ENCODE results near the gene GCAT. TPM values are rescaled to one million over a fixed set of nuclear protein-coding genes. Genes with fewer than 3 reads are reported as not detected.

Gene GCAT
- polyA plus RNA-seq, 1 experiment = 8.9 TPM

- Histone ChIP-seq H3K27ac (ENCODE audit: low read depth, low read length) (no peak overlapping the region), H3K27me3 (ENCODE audit: control insufficient read depth, insufficient read depth, low read length) (no peaks in the 10 kb centered on the region), H3K9me3 (ENCODE audit: control insufficient read depth, insufficient read depth, low read length) (no peaks in the 10 kb centered on the region), H3K4me3 (ENCODE audit: low read depth, low read length) (no peak overlapping the region)
- DNase-seq (ENCODE audit: low read depth, low spot score) = no peak
- POLR2A ChIA-PET = interaction anchor here (0.7 to 1.0 kb wide), 2 partner anchors 13 to 66 kb away, joined by 3 read pairs; no protein-coding TSS in a partner anchor
- TF ChIP-seq CTCF (IDR thresholded peaks at IDR 0.05; ENCODE audit: low read depth, low read length) = no peak
- CTCF ChIA-PET = interaction anchor here (0.5 to 0.6 kb wide), 2 partner anchors 28 kb away, joined by 3 read pairs; no protein-coding TSS in a partner anchor
Measured at GRCh38 chr22:37763012-37763411, 44.7 kb upstream of the GCAT start.

- no peak for TF ChIP-seq CTCF (IDR thresholded peaks at IDR 0.05; ENCODE audit: low read depth, low read length)
- H3K27ac ChIP-seq (ENCODE audit: low read depth, low read length) = no peak overlapping the region
- H3K4me3 ChIP-seq (ENCODE audit: low read depth, low read length) = no peak overlapping the region
- H3K27me3 ChIP-seq (ENCODE audit: control insufficient read depth, insufficient read depth, low read length) = no peaks in the 10 kb centered on the region
- no peak for DNase-seq (ENCODE audit: low read depth, low spot score)
- CTCF ChIA-PET = interaction anchor here (0.5 kb wide), 1 partner anchor 28 kb away, joined by 3 read pairs; no protein-coding TSS in a partner anchor
- POLR2A ChIA-PET = no interaction called here
- H3K9me3 ChIP-seq (ENCODE audit: control insufficient read depth, insufficient read depth, low read length) = no peaks in the 10 kb centered on the region
Measured at GRCh38 chr22:37763652-37764051, 44.1 kb upstream of the GCAT start.

- ChIA-PET CTCF (interaction anchor here (0.6 kb wide), 1 partner anchor 98 kb away, joined by 3 read pairs; no protein-coding TSS in a partner anchor), POLR2A (no interaction called here)
- Histone ChIP-seq H3K9me3 (ENCODE audit: control insufficient read depth, insufficient read depth, low read length) (no peaks in the 10 kb centered on the region; the same call in 1 of the 2 replicates), H3K4me3 (ENCODE audit: low read depth, low read length) (no peak overlapping the region), H3K27me3 (ENCODE audit: control insufficient read depth, insufficient read depth, low read length) (no peaks in the 10 kb centered on the region), H3K27ac (ENCODE audit: low read depth, low read length) (no peak overlapping the region)
- TF ChIP-seq CTCF (IDR thresholded peaks at IDR 0.05; ENCODE audit: low read depth, low read length) = no peak
- no peak for DNase-seq (ENCODE audit: low read depth, low spot score)
Measured at GRCh38 chr22:37764622-37765021, 43.1 kb upstream of the GCAT start.

- Histone ChIP-seq H3K9me3 (ENCODE audit: control insufficient read depth, insufficient read depth, low read length) (no peaks in the 10 kb centered on the region; the same call in 1 of the 2 replicates), H3K27ac (ENCODE audit: low read depth, low read length) (no peak overlapping the region), H3K4me3 (ENCODE audit: low read depth, low read length) (no peak overlapping the region), H3K27me3 (ENCODE audit: control insufficient read depth, insufficient read depth, low read length) (no peaks in the 10 kb centered on the region)
- no peak for DNase-seq (ENCODE audit: low read depth, low spot score)
- no peak for TF ChIP-seq CTCF (IDR thresholded peaks at IDR 0.05; ENCODE audit: low read depth, low read length)
- CTCF ChIA-PET = no interaction called here
- POLR2A ChIA-PET = no interaction called here
Measured at GRCh38 chr22:37765498-37765897, 42.2 kb upstream of the GCAT start.

- Histone ChIP-seq H3K4me3 (ENCODE audit: low read depth, low read length) (no peak overlapping the region), H3K9me3 (ENCODE audit: control insufficient read depth, insufficient read depth, low read length) (no peaks in the 10 kb centered on the region; the same call in 1 of the 2 replicates), H3K27ac (ENCODE audit: low read depth, low read length) (no peak overlapping the region), H3K27me3 (ENCODE audit: control insufficient read depth, insufficient read depth, low read length) (no peaks in the 10 kb centered on the region)
- CTCF ChIA-PET = interaction anchor here (0.6 kb wide), 1 partner anchor 348 kb away, joined by 3 read pairs; no protein-coding TSS in a partner anchor
- no peak for DNase-seq (ENCODE audit: low read depth, low spot score)
- POLR2A ChIA-PET = interaction anchor here (0.5 to 1.9 kb wide), 2 partner anchors 10 to 12 kb away, joined by 7 to 8 read pairs; no protein-coding TSS in a partner anchor
- no peak for TF ChIP-seq CTCF (IDR thresholded peaks at IDR 0.05; ENCODE audit: low read depth, low read length)
Measured at GRCh38 chr22:37765953-37766576, 41.7 kb upstream of the GCAT start.

Measured in AG04450 (cell line).